GM19452 (cell line): Measurements from ENCODE around the gene PHF14.
"Not testable (repeated sequence)": the region's sequence is repeated elsewhere in the genome, so short reads cannot be mapped to it uniquely, and the experiment has no call there.

Source experiments
- ATAC-seq: cut with Tn5 transposase; IDR thresholded peaks from one replicate; pipeline ENCODE4 v1.9.1; 2021; ENCODE audit not compliant: unreplicated experiment

The PHF14 gene

GRCh38 chr7:10981317-10981716 is 7.6 kb downstream of the PHF14 start:
- no peak for ATAC-seq

GRCh38 chr7:10990748-10991147 is 17.1 kb downstream of the PHF14 start:
- ATAC-seq, result not testable (repeated sequence)

GRCh38 chr7:10995482-10996166 is 22.0 kb downstream of the PHF14 start:
- ATAC-seq, result not testable (repeated sequence)

GRCh38 chr7:10998996-10999757 is 25.5 kb downstream of the PHF14 start:
- no peak for ATAC-seq

GRCh38 chr7:11005202-11005601 is 31.5 kb downstream of the PHF14 start:
- ATAC-seq, result no peak

- no peak for ATAC-seq
Measured at GRCh38 chr7:11006291-11006690, 32.6 kb downstream of the PHF14 start.

GRCh38 chr7:11009631-11010030 is 36.0 kb downstream of the PHF14 start:
- no peak for ATAC-seq

- ATAC-seq, result no peak
Measured at GRCh38 chr7:11021468-11021867, 47.8 kb downstream of the PHF14 start.

GRCh38 chr7:11026452-11027359 is 53.0 kb downstream of the PHF14 start:
- ATAC-seq, result no peak

GRCh38 chr7:11035661-11036060 is 62.0 kb downstream of the PHF14 start:
- ATAC-seq, result no peak

GRCh38 chr7:11039974-11040373 is 66.3 kb downstream of the PHF14 start:
- ATAC-seq, result no peak

- ATAC-seq, result no peak
Measured at GRCh38 chr7:11054033-11054432, 80.4 kb downstream of the PHF14 start.

GRCh38 chr7:11060893-11061292 is 87.2 kb downstream of the PHF14 start:
- no peak for ATAC-seq

- no peak for ATAC-seq
Measured at GRCh38 chr7:11062110-11062509, 88.4 kb downstream of the PHF14 start.

- no peak for ATAC-seq
Measured at GRCh38 chr7:11069591-11069990, 95.9 kb downstream of the PHF14 start.

- ATAC-seq, result no peak
Measured at GRCh38 chr7:11077816-11078215, 104.1 kb downstream of the PHF14 start.

GRCh38 chr7:11078247-11078834 is 104.7 kb downstream of the PHF14 start:
- ATAC-seq, result no peak

- ATAC-seq, result no peak
Measured at GRCh38 chr7:11079907-11080306, 106.2 kb downstream of the PHF14 start.

GRCh38 chr7:11082121-11082520 is 108.4 kb downstream of the PHF14 start:
- ATAC-seq, result no peak

- ATAC-seq, result no peak
Measured at GRCh38 chr7:11082552-11083213, 109.0 kb downstream of the PHF14 start.

GRCh38 chr7:11083214-11083568 is 109.5 kb downstream of the PHF14 start:
- ATAC-seq, result no peak
